ENCODE data around the gene TREML2.

The TREML2 gene

DNA sequence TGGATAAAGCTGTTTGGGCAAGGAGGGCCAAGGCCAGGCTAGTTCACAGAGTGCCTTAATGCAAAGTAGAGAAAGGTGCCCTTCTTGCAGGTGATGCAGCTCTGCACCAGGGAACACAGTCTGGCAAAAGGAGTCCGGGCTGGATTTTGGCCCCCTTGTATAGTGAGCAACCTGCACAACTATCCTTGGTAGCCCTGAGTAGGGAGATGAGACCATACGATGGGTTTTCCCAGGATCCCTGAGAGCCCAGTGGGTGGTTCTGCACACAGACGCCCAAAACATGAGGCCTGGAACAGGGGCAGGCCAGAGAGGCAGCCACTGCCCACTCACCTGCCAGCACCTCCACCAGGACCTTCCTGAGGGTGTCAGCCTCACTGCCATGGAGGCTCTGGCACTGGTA, 40.0 kb downstream of the TREML2 start:
- no peak overlapping the region for H3K4me3 ChIP-seq (ENCODE audit: low read depth, low read length)
- DNase-seq (ENCODE audit: low read depth) = no peak
- TF ChIP-seq, protein P1, sequence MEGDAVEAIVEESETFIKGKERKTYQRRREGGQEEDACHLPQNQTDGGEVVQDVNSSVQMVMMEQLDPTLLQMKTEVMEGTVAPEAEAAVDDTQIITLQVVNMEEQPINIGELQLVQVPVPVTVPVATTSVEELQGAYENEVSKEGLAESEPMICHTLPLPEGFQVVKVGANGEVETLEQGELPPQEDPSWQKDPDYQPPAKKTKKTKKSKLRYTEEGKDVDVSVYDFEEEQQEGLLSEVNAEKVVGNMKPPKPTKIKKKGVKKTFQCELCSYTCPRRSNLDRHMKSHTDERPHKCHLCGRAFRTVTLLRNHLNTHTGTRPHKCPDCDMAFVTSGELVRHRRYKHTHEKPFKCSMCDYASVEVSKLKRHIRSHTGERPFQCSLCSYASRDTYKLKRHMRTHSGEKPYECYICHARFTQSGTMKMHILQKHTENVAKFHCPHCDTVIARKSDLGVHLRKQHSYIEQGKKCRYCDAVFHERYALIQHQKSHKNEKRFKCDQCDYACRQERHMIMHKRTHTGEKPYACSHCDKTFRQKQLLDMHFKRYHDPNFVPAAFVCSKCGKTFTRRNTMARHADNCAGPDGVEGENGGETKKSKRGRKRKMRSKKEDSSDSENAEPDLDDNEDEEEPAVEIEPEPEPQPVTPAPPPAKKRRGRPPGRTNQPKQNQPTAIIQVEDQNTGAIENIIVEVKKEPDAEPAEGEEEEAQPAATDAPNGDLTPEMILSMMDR (IDR thresholded peaks at IDR 0.05; ENCODE audit: control insufficient read depth, extremely low read depth, insufficient read depth) = no peak

DNA sequence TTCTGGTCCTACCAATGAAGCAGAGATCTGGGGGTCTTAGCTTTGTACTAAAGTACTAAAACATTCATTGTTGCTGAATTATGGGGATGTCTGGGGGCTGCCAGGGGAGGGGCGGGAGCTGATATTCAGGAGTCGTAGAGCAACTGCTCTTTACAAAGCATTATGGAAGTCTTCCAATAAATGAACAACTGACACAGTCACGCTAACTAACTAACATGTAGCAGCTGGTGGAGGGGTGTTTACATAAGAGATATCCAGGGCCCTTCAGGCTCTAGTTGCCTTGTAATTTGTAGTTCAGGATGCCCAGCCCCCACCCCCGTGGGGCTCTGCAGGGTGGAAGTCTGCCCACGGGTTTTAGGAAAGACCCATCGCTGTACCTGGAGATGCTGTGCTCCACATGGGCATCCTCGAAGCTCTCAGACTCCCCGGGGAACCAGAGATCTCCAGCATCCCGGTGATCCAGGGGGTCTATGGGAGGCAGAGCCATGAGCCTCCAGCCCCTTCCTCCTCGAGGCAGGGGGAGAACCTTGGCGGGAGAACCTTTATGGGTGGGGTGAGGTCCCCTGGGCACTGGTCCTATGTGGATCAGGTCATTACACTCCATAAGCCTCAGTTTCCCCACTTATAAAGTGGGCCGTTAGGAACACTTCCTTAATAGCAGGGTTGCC, 41.4 kb downstream of the TREML2 start:
- no peak for DNase-seq (ENCODE audit: low read depth)
- TF ChIP-seq, protein P1 (IDR thresholded peaks at IDR 0.05; ENCODE audit: control insufficient read depth, extremely low read depth, insufficient read depth) = no peak
- H3K4me3 ChIP-seq (ENCODE audit: low read depth, low read length) = no peak overlapping the region

DNA sequence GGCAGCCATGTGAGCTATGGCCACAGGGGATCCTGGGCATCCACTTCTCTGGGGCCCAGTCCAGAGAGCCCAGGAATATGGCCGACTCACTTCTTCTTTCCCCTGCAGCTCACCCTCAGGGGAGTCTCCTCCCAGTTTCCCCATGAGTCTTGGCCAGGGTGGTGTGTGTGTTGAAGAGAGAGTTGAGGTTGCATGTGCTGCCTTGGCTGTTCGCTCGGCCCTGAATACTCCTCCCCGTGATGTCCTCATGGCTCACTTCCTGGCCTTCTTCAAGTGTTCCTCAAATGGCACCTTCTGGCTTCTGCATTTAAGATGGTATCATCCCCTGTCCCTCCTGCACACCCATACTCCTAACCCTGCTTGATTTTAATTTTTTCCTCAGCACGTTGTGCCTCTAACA, 43.6 kb downstream of the TREML2 start:
- DNase-seq (ENCODE audit: low read depth) = no peak
- TF ChIP-seq, protein P1 (IDR thresholded peaks at IDR 0.05; ENCODE audit: control insufficient read depth, extremely low read depth, insufficient read depth) = no peak
- no peak overlapping the region for H3K4me3 ChIP-seq (ENCODE audit: low read depth, low read length)

DNA sequence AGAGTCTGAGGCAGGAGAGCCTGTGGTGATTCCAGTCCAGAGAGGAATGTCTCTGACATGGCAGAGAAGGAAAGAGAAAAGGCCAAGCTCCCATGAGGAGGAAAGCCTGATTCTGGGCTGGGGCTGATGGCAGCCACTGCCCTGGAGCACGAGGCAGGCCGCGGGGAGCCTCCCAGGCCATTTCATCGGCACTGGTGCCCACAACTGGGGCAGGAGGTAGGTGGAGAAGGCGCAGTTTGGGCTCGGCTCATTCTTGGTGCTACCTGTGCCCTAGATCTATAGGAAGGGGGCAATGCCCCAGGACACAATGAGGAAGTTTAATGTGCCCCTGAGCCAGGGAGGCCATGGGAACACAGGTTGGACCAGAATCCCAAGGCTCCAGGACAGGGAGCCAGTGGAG, 44.2 kb downstream of the TREML2 start:
- TF ChIP-seq, protein P1 (IDR thresholded peaks at IDR 0.05; ENCODE audit: control insufficient read depth, extremely low read depth, insufficient read depth) = no peak
- DNase-seq (ENCODE audit: low read depth) = no peak
- H3K4me3 ChIP-seq (ENCODE audit: low read depth, low read length) = no peak overlapping the region

DNA sequence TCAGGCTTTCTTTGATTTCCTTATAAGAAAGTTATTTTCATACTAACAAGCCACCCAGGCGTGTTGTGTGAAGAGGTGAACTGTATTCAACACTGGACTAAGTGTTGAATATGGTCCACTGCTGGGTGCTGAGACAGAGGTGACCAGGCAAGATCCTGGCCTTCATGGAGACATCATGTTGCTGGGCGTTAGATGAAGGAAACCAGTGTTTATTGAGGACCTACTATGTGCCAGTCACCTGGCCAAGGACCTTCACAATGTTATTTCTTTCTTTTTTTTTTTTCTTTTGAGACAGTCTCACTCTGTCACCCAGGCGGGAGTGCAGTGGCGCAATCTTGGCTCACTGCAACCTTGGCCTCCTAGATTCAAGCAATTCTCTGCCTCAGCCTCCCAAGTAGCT, 44.9 kb downstream of the TREML2 start:
- no peak for DNase-seq (ENCODE audit: low read depth)
- no peak overlapping the region for H3K4me3 ChIP-seq (ENCODE audit: low read depth, low read length)
- TF ChIP-seq, protein P1 (IDR thresholded peaks at IDR 0.05; ENCODE audit: control insufficient read depth, extremely low read depth, insufficient read depth) = no peak

DNA sequence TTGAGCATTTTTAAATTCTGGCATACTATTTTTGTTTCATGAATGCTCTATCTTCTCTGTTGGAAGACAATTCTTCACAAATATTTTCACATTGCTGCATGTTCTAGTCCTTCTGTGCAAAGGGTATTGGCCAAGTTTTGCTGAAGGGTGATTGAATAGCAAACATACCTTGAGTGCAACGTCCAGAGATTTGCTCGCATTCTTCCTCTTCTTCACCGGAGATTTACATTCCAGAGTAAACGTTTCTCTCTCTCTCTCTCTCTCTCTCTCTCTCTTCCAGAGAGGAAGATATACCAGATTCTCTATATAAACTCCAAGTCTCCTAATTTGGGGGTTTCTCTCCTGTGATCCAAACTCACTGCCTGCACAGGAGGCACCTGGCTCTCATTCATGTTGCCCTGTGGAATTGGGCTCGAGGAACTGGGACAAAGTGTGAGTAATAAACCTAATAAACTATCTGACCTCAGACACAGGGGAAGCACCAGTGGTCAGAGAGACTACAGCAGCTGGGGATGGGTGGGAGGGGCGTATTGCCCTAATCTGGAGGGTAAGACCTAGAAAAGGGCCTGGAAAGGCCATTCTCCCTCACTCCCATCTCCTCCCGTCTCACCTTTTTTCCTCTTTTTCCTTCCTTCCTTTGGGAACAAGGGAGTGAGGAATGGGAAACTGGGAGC, 45.7 kb downstream of the TREML2 start:
- H3K4me3 ChIP-seq (ENCODE audit: low read depth, low read length) = no peak overlapping the region
- TF ChIP-seq, protein P1 (IDR thresholded peaks at IDR 0.05; ENCODE audit: control insufficient read depth, extremely low read depth, insufficient read depth) = no peak
- DNase-seq (ENCODE audit: low read depth) = peak; percentile 1
